LNCaP clone FGC (cell line): Measurements from ENCODE around the gene RSPO3.

Experiments used
- DNase-seq: peaks from one replicate; pipeline ENCODE4 v3.0.0-alpha.2; 2011; ENCODE audit warnings: low read depth
- H3K4me3 ChIP-seq: 2 replicates; pipeline ENCODE4 v1.5.1; 2011; ENCODE audit warnings: mild to moderate bottlenecking, low read depth, low read length, control low read depth
- TF ChIP-seq, protein P1 (sequence below): IDR thresholded peaks from 2 replicates; pipeline ENCODE4 v1.5.1; 2012; ENCODE audit warnings: mild to moderate bottlenecking; ENCODE audit not compliant: control insufficient read depth, insufficient read depth; ENCODE audit errors: extremely low read depth

Gene RSPO3

GRCh38 chr6:127198549-127198948, 80.1 kb downstream of the RSPO3 start:
- DNase-seq = no peak
- TF ChIP-seq, protein P1, sequence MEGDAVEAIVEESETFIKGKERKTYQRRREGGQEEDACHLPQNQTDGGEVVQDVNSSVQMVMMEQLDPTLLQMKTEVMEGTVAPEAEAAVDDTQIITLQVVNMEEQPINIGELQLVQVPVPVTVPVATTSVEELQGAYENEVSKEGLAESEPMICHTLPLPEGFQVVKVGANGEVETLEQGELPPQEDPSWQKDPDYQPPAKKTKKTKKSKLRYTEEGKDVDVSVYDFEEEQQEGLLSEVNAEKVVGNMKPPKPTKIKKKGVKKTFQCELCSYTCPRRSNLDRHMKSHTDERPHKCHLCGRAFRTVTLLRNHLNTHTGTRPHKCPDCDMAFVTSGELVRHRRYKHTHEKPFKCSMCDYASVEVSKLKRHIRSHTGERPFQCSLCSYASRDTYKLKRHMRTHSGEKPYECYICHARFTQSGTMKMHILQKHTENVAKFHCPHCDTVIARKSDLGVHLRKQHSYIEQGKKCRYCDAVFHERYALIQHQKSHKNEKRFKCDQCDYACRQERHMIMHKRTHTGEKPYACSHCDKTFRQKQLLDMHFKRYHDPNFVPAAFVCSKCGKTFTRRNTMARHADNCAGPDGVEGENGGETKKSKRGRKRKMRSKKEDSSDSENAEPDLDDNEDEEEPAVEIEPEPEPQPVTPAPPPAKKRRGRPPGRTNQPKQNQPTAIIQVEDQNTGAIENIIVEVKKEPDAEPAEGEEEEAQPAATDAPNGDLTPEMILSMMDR = no peak
- H3K4me3 ChIP-seq = no peak overlapping the region

DNA sequence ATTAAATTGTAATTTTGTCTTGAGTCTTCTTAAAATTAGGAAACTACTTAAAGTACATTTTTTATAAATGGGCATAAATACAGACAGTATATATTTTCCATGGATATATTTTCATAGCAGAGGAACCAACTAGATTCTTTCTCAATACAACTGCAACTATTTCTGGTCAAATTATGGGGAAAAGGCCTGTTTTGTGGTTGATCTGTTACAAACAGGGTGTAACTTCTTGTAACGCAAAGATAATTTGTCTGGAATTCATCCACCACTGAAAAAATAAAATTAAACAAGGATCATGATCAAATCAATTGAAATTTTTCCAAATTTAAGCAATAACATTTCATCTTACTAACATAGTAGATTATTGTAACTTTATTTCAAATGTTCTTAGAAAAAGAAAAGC, 81.0 kb downstream of the RSPO3 start:
- DNase-seq = no peak
- TF ChIP-seq, protein P1 = no peak
- no peak overlapping the region for H3K4me3 ChIP-seq

DNA sequence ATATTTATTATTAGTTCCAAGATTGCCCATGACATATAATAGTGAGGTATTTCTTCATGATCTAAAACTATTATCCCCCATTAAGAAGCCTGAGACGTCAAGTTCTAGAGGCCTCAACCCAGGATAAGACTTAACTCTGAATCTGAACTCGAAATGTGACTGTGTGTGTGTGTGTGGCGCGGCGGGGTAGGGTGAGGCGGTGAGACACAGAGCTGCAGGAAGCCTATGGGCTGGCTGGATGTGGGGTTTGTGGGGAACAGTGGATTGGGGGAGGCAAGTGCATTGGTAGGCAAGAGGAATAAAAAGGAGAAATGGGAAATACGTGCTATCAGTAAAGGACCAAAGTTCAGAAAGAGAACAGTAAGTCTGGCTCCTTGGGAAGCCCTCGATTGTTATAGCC, 81.6 kb downstream of the RSPO3 start:
- TF ChIP-seq, protein P1 = no peak
- no peak overlapping the region for H3K4me3 ChIP-seq
- DNase-seq = no peak

DNA sequence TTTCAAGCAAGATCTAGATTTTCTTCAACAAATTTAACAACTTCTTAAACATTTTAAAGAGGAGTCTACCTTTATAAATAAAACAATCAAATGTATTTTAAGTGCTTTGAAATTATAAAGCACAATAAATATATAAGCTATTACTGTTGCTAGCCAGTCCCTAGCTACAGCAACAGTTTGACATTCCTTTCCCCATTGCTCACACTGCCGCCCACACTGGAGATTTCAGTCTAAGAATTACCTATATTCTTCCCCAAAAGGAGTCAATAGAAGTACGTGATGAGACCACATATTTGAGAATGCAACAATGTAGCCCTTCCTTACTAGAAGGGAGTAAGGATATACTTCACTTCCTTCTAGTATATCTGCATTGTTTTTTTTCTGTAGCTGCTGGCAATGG, 82.8 kb downstream of the RSPO3 start:
- no peak overlapping the region for H3K4me3 ChIP-seq
- no peak for DNase-seq
- TF ChIP-seq, protein P1 = no peak

GRCh38 chr6:127202676-127203075, 84.2 kb downstream of the RSPO3 start:
- TF ChIP-seq, protein P1 = no peak
- DNase-seq = no peak
- H3K4me3 ChIP-seq = no peak overlapping the region

GRCh38 chr6:127204281-127204680, 85.8 kb downstream of the RSPO3 start:
- TF ChIP-seq, protein P1 = no peak
- no peak for DNase-seq
- H3K4me3 ChIP-seq = no peak overlapping the region

DNA sequence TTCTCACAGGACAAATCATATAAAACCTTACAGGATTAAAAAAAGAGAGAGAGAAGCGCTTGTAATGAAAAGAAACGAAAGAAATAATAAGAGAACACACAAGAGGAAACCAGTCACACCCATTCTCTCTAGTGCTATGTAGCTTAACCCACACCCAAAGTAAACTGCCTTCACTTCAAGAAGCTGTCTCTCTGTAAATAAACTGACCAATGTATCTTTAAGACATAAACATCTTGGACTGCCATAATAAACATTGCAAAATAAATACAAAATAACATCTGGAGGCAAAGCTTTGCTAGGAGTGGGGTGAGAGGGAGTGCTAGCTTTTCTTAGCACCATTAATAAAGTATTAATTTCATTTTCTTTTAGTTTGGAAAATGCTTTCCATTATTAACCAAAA, 86.6 kb downstream of the RSPO3 start:
- TF ChIP-seq, protein P1 = no peak
- H3K4me3 ChIP-seq = no peak overlapping the region

More for the DNA sequence above, 86.6 kb downstream of the RSPO3 start:
- peak; percentile 48 for DNase-seq
